H1 (cell line): ENCODE data around the gene CRYBB1. TPM values are rescaled to one million over a fixed set of nuclear protein-coding genes. Genes with fewer than 3 reads are reported as not detected.

Source experiments
- CTCF ChIA-PET: fragments of 300-600 bp; sonication (Branson Sonifier 250); formaldehyde crosslinking; loops from one replicate; lab custom pipeline; 2021; ENCODE audit not compliant: partially characterized antibody; lab: Charles Lee
- POLR2A ChIA-PET: fragments of 300-600 bp; sonication (Branson Sonifier 250); formaldehyde crosslinking; loops from one replicate; lab custom pipeline; 2021; ENCODE audit warnings: inconsistent platforms; ENCODE audit not compliant: partially characterized antibody; lab: Charles Lee
- DNase-seq, 2 experiments: peaks; one replicate each; pipeline versions ENCODE4 v3.0.0 to v3.0.0-alpha.2; 2010 to 2022; ENCODE audit warnings: low spot score in 2 of 2, low read depth in 1 of 2, mixed read lengths in 1 of 2
- FAIRE-seq: peaks from 2 replicates; lab custom pipeline; 2011; peaks lifted over from hg19 to GRCh38; lab: Jason Lieb, UNC
- H2AFZ ChIP-seq: 2 replicates; pipeline ENCODE4 v1.8.1; 2012; ENCODE audit warnings: low read length, inconsistent platforms
- H2AK5ac ChIP-seq: 2 replicates; pipeline ENCODE4 v1.6.1; 2013; ENCODE audit warnings: low read depth, low read length
- H2BK120ac ChIP-seq: replicated peaks from 2 replicates; pipeline ENCODE3; 2013; ENCODE audit warnings: low read depth, low read length, inconsistent platforms
- H2BK12ac ChIP-seq: 2 replicates; pipeline ENCODE4 v1.6.1; 2013; ENCODE audit warnings: low read depth, low read length
- H2BK15ac ChIP-seq: 2 replicates; pipeline ENCODE4 v1.6.1; 2013; ENCODE audit warnings: low read length
- H2BK20ac ChIP-seq: 2 replicates; pipeline ENCODE4 v1.6.1; 2013; ENCODE audit warnings: low read length
- H2BK5ac ChIP-seq: 2 replicates; pipeline ENCODE4 v1.6.1; 2013; ENCODE audit warnings: low read depth, low read length
- H3K14ac ChIP-seq: 2 replicates; pipeline ENCODE4 v1.6.1; 2013; ENCODE audit warnings: inconsistent platforms; ENCODE audit not compliant: insufficient read length
- H3K18ac ChIP-seq: 2 replicates; pipeline ENCODE4 v1.6.1; 2013; ENCODE audit warnings: low read length; ENCODE audit errors: extremely low read depth
- H3K23ac ChIP-seq: 2 replicates; pipeline ENCODE4 v1.6.1; 2013; ENCODE audit warnings: inconsistent platforms; ENCODE audit not compliant: insufficient read length
- H3K23me2 ChIP-seq: 2 replicates; pipeline ENCODE4 v1.6.1; 2013; ENCODE audit warnings: low read depth, low read length
- H3K27ac ChIP-seq: 2 replicates; pipeline ENCODE4 v1.6.1; 2011; ENCODE audit warnings: low read depth, low read length, inconsistent platforms
- H3K27me3 ChIP-seq, 4 experiments: replicated peaks in 1 of 4; 1 replicate in 1 of 4; 2 replicates in 3 of 4; pipeline versions ENCODE4 v1.6.1 to v1.8.1; 2011 to 2013; ENCODE audit warnings: low read length in 3 of 4, mild to moderate bottlenecking in 3 of 4, inconsistent platforms in 2 of 4, mixed read lengths in 2 of 4, moderate library complexity in 1 of 4; ENCODE audit not compliant: control insufficient read depth in 3 of 4, insufficient read depth in 3 of 4; ENCODE audit errors: extremely low read depth in 1 of 4
- H3K36me3 ChIP-seq, 4 experiments: 2 replicates each; pipeline versions ENCODE4 v1.6.1 to v1.8.1; 2011 to 2013; ENCODE audit warnings: mild to moderate bottlenecking in 4 of 4, low read length in 3 of 4, moderate library complexity in 2 of 4, control low read depth in 1 of 4, inconsistent platforms in 1 of 4; ENCODE audit not compliant: insufficient read depth in 4 of 4, control insufficient read depth in 2 of 4
- H3K4ac ChIP-seq: replicated peaks from 2 replicates; pipeline ENCODE3; 2013; ENCODE audit warnings: low read length, low read depth, mixed read lengths, inconsistent platforms; ENCODE audit not compliant: insufficient read length
- H3K4me1 ChIP-seq, 4 experiments: replicated peaks in 1 of 4; 1 replicate in 1 of 4; 2 replicates in 3 of 4; pipeline versions ENCODE4 v1.6.1 to v1.8.1; 2011 to 2013; ENCODE audit warnings: low read length in 3 of 4, inconsistent platforms in 2 of 4, mixed read lengths in 1 of 4; ENCODE audit not compliant: insufficient read depth in 4 of 4, control insufficient read depth in 3 of 4
- H3K4me2 ChIP-seq, 2 experiments: 2 replicates each; pipeline versions ENCODE4 v1.6.1 to v1.8.1; 2011 to 2013; ENCODE audit warnings: low read depth in 2 of 2, low read length in 2 of 2, control low read depth in 1 of 2, inconsistent platforms in 1 of 2, mild to moderate bottlenecking in 1 of 2; ENCODE audit not compliant: insufficient read depth in 1 of 2
- H3K4me3 ChIP-seq, 4 experiments: fragments of 200-600, 300-600 bp in 1 of 4; sonication (generic), shearing (Covaris generic), sonication (Bioruptor Twin) in 1 of 4; 2 replicates each; pipeline versions ENCODE4 v1.5.1 to v1.8.1; 2011 to 2016; ENCODE audit warnings: low read length in 4 of 4, low read depth in 3 of 4, control low read depth in 2 of 4, inconsistent platforms in 2 of 4, mild to moderate bottlenecking in 2 of 4, mixed read lengths in 1 of 4, moderate library complexity in 1 of 4; ENCODE audit not compliant: insufficient read depth in 2 of 4; ENCODE audit errors: extremely low read depth in 1 of 4
- H3K56ac ChIP-seq: replicated peaks from 2 replicates; pipeline ENCODE3; 2013; ENCODE audit warnings: low read depth, mild to moderate bottlenecking, mixed read lengths, low read length, inconsistent platforms; ENCODE audit not compliant: insufficient read length
- H3K79me1 ChIP-seq: 2 replicates; pipeline ENCODE4 v1.6.1; 2013; ENCODE audit warnings: low read depth, low read length, control low read depth
- H3K79me2 ChIP-seq, 2 experiments: 2 replicates each; pipeline versions ENCODE4 v1.6.1 to v1.8.1; 2012 to 2013; ENCODE audit warnings: low read length in 2 of 2, mild to moderate bottlenecking in 2 of 2, inconsistent platforms in 1 of 2; ENCODE audit not compliant: insufficient read depth in 2 of 2, control insufficient read depth in 1 of 2
- H3K9ac ChIP-seq, 4 experiments: replicated peaks in 1 of 4; 1 replicate in 1 of 4; 2 replicates in 3 of 4; pipeline versions ENCODE4 v1.6.1 to v1.8.1; 2011 to 2013; ENCODE audit warnings: low read depth in 3 of 4, low read length in 3 of 4, control low read depth in 2 of 4, mild to moderate bottlenecking in 2 of 4, moderate library complexity in 2 of 4, inconsistent platforms in 1 of 4; ENCODE audit errors: extremely low read depth in 1 of 4
- H3K9me3 ChIP-seq, 2 experiments: 2 replicates each; pipeline versions ENCODE4 v1.6.1 to v1.8.1; 2012 to 2013; ENCODE audit warnings: mild to moderate bottlenecking in 2 of 2, moderate library complexity in 2 of 2, control low read depth in 1 of 2, inconsistent platforms in 1 of 2, low read depth in 1 of 2, low read length in 1 of 2, mixed read lengths in 1 of 2; ENCODE audit not compliant: insufficient read depth in 2 of 2
- H4K20me1 ChIP-seq, 2 experiments: replicated peaks in 1 of 2; 2 replicates each; pipeline versions ENCODE3 to v1.8.1; 2011 to 2013; ENCODE audit warnings: inconsistent platforms in 2 of 2, low read length in 2 of 2, mild to moderate bottlenecking in 1 of 2; ENCODE audit not compliant: insufficient read depth in 2 of 2, control insufficient read depth in 1 of 2
- H4K5ac ChIP-seq: 2 replicates; pipeline ENCODE4 v1.6.1; 2013; ENCODE audit warnings: low read length, low read depth, mixed read lengths, inconsistent platforms; ENCODE audit not compliant: insufficient read length
- H4K8ac ChIP-seq: 2 replicates; pipeline ENCODE4 v1.8.0; 2013; ENCODE audit warnings: mild to moderate bottlenecking, moderate library complexity, low read length, inconsistent platforms; ENCODE audit not compliant: insufficient read depth; ENCODE audit errors: extremely low read depth
- H4K91ac ChIP-seq: replicated peaks from 2 replicates; pipeline ENCODE3; 2013; ENCODE audit warnings: low read length, mixed read lengths, inconsistent platforms; ENCODE audit not compliant: insufficient read length
- ASH2L ChIP-seq: fragments of 200-600, 300-600 bp; sonication (generic); IDR thresholded peaks from one replicate; pipeline ENCODE4 v1.7.1; 2017; ENCODE audit warnings: low read length
- CBX8 ChIP-seq: fragments of 300-800, 300-1000 bp; sonication (generic); IDR thresholded peaks from 2 replicates; pipeline ENCODE4 v1.7.1; 2016; ENCODE audit warnings: low read depth, low read length, borderline replicate concordance
- EZH2 ChIP-seq: fragments of 200-600 bp; sonication (generic); IDR thresholded peaks from 2 replicates; pipeline ENCODE4 v1.7.1; 2012; ENCODE audit warnings: low read depth, mild to moderate bottlenecking, moderate library complexity, low read length, inconsistent platforms; ENCODE audit not compliant: severe bottlenecking
- HDAC6 ChIP-seq: IDR thresholded peaks from one replicate; pipeline ENCODE4 v1.7.1; 2012; ENCODE audit warnings: low read depth, mild to moderate bottlenecking, inconsistent platforms, low read length, moderate library complexity
- KDM1A ChIP-seq: fragments of 200-600, 300-600 bp; sonication (generic); IDR thresholded peaks from 2 replicates; pipeline ENCODE4 v1.7.1; 2016; ENCODE audit warnings: mild to moderate bottlenecking, low read length, borderline replicate concordance
- SAP30 ChIP-seq: fragments of 300-600 bp; sonication (generic); IDR thresholded peaks from 2 replicates; pipeline ENCODE4 v1.7.1; 2012; ENCODE audit warnings: low read length, moderate library complexity, mild to moderate bottlenecking, inconsistent platforms; ENCODE audit not compliant: insufficient read depth, insufficient replicate concordance
- SIN3A ChIP-seq, 2 experiments: IDR thresholded peaks in 1 of 2; conservative IDR thresholded peaks in 1 of 2; 2 replicates each; pipeline ENCODE4 v1.6.1; 2011 to 2012; ENCODE audit warnings: low read length in 2 of 2, improper control_type of control experiment in 1 of 2, low read depth in 1 of 2, mild to moderate bottlenecking in 1 of 2
- TEAD4 ChIP-seq: IDR thresholded peaks from 2 replicates; pipeline ENCODE4 v1.6.1; 2012; ENCODE audit warnings: low read depth, low read length, inconsistent platforms, mixed read lengths
- WGBS, 2 experiments: shearing (Covaris generic) in 1 of 2; methylation state at CpG; one replicate each; pipeline versions ENCODE4 v1.1.6 to v1.1.7; 2013 to 2015; ENCODE audit warnings: low lambda C conversion rate in 2 of 2, mixed read lengths in 2 of 2, inconsistent platforms in 1 of 2, low coverage in 1 of 2, missing lambda C conversion rate in 1 of 2; ENCODE audit not compliant: insufficient replicate concordance in 2 of 2, insufficient coverage in 1 of 2, insufficient read length in 1 of 2; ENCODE audit errors: extremely low coverage in 1 of 2, missing lambda C conversion rate in 1 of 2; 5-methylcytosine and 5-hydroxymethylcytosine counted together
- polyA plus RNA-seq, 7 experiments: library from polyadenylated mRNA; depleted of rRNA in 3 of 7; stranded (reverse) in 5 of 7; unstranded in 2 of 7; fragments of >200 nt in 5 of 7; fragments of 200-250 nt in 2 of 7; gene quantifications; 1 replicate in 5 of 7; 2 replicates in 1 of 7; 4 replicates in 1 of 7; pipeline versions ENCODE4 v1.2.1 to v1.2.3, GENCODE V29; 2011 to 2013; ENCODE audit warnings: missing spikeins in 2 of 7, mixed read lengths in 2 of 7
- total RNA-seq: library from RNA; stranded (reverse); fragmentation: NEBNext Ultra II Directional; extraction: Animal tissue kit (Norgen Biotek cat#: 25700); gene quantifications from 2 replicates; pipeline ENCODE4 v1.2.1, GENCODE V29; 2021
- TF ChIP-seq, protein P1 (sequence below): IDR thresholded peaks from 2 replicates; pipeline ENCODE4 v1.6.1; 2011; ENCODE audit warnings: low read depth, mild to moderate bottlenecking, low read length; ENCODE audit not compliant: insufficient read depth

The CRYBB1 gene
- total and polyA plus RNA-seq, 2 of the 8 experiments (the other 6 are each of a cell fraction or from before 2014, with no cell fraction given) = 1.7 to 6.0 TPM

DNA sequence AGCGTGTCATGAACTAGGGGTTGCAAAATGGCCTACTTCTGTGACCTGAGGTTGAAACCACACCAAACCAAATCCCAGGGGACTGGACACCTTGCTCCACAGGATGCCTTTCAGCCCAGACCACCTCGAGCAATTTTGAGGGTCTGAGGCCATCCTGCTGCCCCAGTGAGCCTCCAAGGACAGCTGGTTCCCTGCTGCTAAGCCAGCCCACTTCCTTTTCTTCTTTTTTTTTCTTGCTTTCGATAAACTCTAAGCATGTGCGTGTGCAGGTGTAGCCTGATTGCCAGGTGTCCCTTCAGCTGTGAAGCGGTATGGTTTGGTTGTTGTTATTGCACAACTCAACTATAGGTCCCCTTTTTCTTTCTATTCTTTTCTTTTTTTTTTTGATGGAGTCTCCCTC lies 2.7 kb downstream of the CRYBB1 start:
- Histone ChIP-seq H3K27me3 (peaks cover 5 to 31% (median 26%) of the 10 kb centered on the region in 4 experiments), H4K8ac (no peak overlapping the region), H3K79me2 (no peaks in the 10 kb centered on the region), H4K20me1 (no peaks in the 10 kb centered on the region), H3K56ac (no peak overlapping the region), H3K4ac (no peak overlapping the region), H3K14ac (no peak overlapping the region), H3K79me1 (no peaks in the 10 kb centered on the region), H2BK120ac (peak overlapping the region; percentile 76), H2AK5ac (peak overlapping the region; percentile 66), H2BK5ac (peak overlapping the region; percentile 80; the same call in 1 of the 2 replicates), H3K18ac (no peak overlapping the region), H3K4me3 (no peak overlapping the region), H2BK15ac (peak overlapping the region; percentile 49; the same call in 1 of the 2 replicates), H3K9me3 (no peaks in the 10 kb centered on the region), H3K23me2 (no peaks in the 10 kb centered on the region; the same call in 1 of the 2 replicates), H3K23ac (no peak overlapping the region), H4K91ac (peak overlapping the region; percentile 22), H2BK20ac (0 out of 2 replicates have a peak overlapping the region, but pooled peaks have one; percentile 87), H3K27ac (no peak overlapping the region), H2AFZ (no peak overlapping the region), H3K4me1 (peaks cover 22 to 43% (median 29%) of the 10 kb centered on the region in 4 experiments), H4K5ac (no peak overlapping the region), H2BK12ac (peak overlapping the region; percentile 89; the same call in 1 of the 2 replicates), H3K4me2 (peak overlapping the region; percentile 55 to 89; a peak in 3 of 4 replicates), H3K36me3 (no peaks in the 10 kb centered on the region), H3K9ac (no peak overlapping the region)
- POLR2A ChIA-PET = interaction anchor here (0.7 kb wide), 1 partner anchor 67 kb away, joined by 3 read pairs; no protein-coding TSS in a partner anchor
- FAIRE-seq (no peak), DNase-seq (no peak)
- CTCF ChIA-PET = interaction anchor here (0.6 to 1.5 kb wide), 3 partner anchors 12 to 866 kb away, joined by 3 to 5 read pairs (median 3); no protein-coding TSS in a partner anchor
- WGBS, 2 experiments = 60% methylated on average over 5 of the region's 5 CpGs; no CpG with 5 or more reads in 1 of the 2 experiments
- no peak for TF ChIP-seq CBX8
- no peak for TF ChIP-seq SAP30
- TF ChIP-seq KDM1A = no peak
- no peak for TF ChIP-seq EZH2
- TF ChIP-seq ASH2L = no peak
- TF ChIP-seq SIN3A (conservative IDR thresholded peaks at IDR 0.05 in 1 of 2, IDR thresholded peaks at IDR 0.05 in 1 of 2; ENCODE audit: low read depth in 1 of 2, low read length in 2 of 2) = no peak
- no peak for TF ChIP-seq HDAC6
- no peak for TF ChIP-seq TEAD4
- TF ChIP-seq, protein P1, sequence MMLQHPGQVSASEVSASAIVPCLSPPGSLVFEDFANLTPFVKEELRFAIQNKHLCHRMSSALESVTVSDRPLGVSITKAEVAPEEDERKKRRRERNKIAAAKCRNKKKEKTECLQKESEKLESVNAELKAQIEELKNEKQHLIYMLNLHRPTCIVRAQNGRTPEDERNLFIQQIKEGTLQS = no peak
